ENCODE results near the gene DNAH11.

DNA sequence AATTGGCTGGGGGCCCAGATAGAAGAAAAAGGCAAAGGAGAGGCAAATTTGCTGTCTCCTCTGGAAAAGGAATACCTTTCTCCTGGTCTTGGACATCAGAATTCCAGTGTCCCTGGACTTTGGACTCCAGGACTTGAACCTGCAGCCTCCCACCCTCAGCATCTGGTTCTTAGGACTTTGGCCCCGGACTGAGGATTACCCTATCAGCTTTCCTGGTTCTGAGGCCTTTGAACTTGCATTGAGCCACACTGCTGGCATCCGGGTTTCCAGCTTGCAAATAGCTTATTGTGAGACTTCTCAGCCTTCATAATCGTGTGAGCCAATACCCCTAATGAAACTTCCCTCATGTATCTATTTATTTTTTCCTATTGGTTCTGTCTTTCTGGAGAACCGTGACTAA is 68.3 kb downstream of the DNAH11 start:
- TF ChIP-seq, protein P1, sequence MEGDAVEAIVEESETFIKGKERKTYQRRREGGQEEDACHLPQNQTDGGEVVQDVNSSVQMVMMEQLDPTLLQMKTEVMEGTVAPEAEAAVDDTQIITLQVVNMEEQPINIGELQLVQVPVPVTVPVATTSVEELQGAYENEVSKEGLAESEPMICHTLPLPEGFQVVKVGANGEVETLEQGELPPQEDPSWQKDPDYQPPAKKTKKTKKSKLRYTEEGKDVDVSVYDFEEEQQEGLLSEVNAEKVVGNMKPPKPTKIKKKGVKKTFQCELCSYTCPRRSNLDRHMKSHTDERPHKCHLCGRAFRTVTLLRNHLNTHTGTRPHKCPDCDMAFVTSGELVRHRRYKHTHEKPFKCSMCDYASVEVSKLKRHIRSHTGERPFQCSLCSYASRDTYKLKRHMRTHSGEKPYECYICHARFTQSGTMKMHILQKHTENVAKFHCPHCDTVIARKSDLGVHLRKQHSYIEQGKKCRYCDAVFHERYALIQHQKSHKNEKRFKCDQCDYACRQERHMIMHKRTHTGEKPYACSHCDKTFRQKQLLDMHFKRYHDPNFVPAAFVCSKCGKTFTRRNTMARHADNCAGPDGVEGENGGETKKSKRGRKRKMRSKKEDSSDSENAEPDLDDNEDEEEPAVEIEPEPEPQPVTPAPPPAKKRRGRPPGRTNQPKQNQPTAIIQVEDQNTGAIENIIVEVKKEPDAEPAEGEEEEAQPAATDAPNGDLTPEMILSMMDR (conservative IDR thresholded peaks at IDR 0.05; ENCODE audit: low read depth, low read length), result no peak
- TF ChIP-seq EZH2 (IDR thresholded peaks at IDR 0.05; ENCODE audit: borderline replicate concordance, low read depth, low read length, poor library complexity, severe bottlenecking), result no peak
